Activated naive CD4-positive, alpha-beta T cell treated with Interleukin-2 at 50 U/mL for 16 hours (primary cell): ENCODE data around the gene ZRANB2.

Source experiments
- DNase-seq: peaks from one replicate; pipeline ENCODE4 v3.0.0-alpha.2; 2020

ZRANB2 gene

GRCh38 chr1:71068325-71069240 lies 12.3 kb downstream of the ZRANB2 start:
- no peak for DNase-seq

DNA sequence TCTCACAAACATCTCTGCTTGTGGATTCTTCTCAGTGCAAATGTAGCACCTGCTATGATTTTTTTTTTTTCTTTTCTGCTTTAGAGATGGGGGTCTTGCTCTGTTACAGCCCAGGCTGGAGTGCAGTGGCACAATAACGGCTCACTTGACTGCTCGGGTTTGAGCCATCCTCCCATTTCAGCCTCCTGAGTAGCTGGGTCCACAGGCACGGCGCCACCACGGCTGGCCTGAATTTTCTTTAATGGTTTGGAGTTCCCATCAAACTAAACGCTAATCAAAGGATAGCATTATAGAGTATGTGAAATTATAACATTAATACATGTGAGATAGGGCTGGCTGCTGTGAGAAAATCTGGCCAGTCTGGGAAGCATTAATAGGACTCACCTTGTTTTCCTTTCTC lies 26.0 kb downstream of the ZRANB2 start:
- DNase-seq: no peak

GRCh38 chr1:71054281-71054731 lies 26.5 kb downstream of the ZRANB2 start:
- DNase-seq: no peak

DNA sequence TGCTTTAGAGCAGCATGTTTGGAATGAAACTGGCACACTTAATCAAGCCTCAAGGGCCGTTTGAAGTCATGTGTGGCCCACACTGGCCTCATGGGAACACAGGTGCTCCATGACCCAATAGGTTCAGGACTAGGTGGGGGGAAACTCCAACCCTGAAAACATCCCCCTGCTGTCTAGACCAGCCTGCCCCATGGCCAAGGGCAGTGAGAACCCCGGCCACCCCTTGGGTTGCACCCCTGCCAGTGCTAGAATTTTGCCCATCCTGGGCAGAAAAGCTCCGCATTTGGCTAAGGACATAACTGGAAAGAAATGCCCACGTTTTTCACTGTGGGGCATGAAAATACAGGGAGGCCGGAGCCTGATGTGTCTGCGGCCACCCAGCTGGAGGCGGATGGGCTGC lies 27.1 kb downstream of the ZRANB2 start:
- no peak for DNase-seq

DNA sequence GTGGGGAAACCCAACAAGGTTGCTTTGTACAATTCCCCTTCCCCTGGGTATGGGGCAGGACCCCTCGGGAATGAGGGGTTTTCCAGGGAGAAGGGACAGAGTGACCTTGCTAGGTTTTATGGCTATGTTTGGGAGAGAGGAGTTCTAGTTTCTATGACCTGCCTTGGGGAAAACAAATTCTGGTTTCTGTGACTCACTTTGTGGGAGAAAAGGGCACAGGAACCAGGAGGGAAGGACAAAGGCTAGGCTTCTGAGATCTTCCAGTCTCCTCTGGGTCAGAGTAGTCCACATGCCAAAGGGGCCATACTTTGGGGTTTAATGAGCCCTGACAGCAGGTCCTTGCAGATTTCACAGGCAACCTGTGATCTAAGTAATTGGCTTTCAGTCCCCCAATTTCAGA lies 27.7 kb downstream of the ZRANB2 start:
- DNase-seq: no peak

DNA sequence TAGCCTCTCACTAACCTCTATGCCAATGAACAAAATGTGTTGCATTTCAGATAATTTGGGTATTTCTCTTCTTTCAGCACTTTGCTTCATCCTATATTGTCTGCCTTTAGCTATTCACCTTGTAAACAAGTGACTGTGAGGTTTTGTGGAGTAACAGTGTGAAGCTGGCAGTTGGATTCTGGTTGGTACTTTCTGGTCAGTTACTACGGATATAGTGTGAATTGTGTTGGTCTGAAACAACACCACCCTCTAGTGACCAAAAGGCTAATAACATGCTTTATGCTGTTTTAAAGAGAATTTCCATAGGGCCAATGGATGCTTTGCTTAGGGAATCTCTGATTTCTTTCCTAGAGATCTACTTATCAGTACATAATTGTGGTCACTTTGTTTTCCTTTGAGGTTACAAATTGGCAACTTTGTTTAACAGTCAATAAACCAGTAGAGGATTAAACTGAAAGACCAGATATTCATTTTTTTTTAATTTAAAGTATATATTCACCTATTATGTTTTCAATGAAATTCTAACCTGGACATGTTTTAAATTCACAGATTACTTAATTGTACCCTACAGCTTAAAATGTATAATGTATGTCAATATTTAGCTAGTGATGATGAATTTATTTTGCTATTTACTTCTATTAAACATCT lies 30.8 kb downstream of the ZRANB2 start:
- DNase-seq: no peak

DNA sequence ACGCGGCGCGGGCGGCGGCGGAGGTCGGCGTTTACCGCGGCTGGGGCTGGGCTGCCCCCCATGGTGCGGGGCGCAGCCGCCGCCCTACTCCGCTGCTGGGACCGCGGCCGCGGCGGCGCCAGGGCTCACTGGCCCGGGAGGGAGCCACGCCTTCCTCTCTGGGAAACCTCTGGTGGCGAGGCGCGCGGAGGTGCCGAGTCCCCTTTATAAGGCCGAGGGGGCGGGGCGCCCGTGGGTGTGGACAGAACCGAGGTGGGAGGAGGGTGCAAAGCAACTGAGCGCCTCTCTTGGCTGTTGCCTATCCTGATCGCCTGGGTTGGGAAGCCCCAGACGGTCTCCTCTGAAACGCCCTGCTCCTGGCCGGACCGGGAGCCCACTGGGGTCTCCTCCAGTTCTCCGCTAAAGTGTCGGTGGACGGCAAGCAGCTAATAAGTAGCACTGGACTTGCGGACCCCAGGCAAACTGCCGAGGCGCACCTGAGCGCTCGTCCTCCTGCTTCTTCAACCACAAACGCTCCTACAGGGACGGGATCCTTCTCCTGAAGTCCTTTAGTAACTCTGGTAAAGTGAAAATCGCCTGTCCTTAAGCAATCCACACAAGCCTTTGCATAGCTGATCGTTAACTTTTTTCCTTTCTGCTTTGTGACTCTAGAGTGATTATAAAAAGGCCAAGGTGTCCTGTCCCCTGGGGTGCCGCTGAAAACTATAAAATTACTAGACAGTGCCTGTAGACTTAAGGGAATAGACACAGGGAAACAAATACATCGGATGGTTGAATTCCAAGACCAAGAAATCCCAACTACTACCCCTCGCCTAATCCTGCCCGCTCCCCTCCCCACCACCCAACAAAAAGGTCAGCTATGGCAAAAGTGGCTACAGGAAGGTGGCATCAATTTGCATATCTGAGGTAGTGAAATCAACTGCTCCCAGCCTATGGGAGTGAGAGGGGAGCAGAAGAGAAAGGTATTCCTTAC lies 32.9 kb downstream of the ZRANB2 start, which contains the start of gene PTGER3:
PTGER3 (minus strand) TSS at position 182 of the 973 bp plus-strand sequence. CDS start 239 bp downstream, outside the sequence.
- DNase-seq: peak; percentile 57

DNA sequence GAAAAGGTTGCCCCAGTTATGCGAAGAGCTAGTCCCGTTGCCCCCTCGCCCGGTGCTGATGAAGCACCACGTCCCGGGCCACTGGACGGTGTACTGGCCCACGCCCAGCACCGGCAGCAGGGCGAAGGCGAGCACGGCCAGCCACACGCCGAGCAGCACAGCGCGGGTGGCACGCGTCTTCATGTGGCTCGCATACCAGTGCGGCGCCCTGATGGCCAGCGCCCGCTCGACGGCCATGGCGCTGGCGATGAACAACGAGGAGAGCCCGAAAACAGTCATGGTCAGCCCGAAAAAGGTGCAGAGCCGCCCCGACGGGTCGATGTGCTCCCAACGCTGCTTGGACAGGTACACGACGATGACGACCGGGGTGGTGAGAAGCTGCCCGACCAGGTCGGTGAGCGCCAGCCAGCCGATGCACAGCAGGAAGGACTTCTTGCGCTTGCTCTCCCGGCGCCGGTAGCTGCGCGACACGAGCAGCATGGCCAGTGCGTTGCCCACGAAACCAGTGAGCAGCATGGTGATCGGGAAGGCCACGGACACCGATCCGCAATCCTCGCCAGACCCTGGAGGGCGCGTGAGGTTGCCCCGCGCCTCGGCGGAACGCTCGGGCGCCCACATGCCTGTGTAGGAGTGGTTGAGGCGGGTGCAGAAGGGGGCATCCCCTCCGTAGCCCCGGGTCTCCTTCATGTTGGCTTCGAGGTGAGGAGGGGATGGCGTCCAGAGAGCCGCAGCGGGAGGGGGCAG lies 33.8 kb downstream of the ZRANB2 start:
- no peak for DNase-seq

- DNase-seq: no peak
Observed at GRCh38 chr1:71045463-71046028, 35.3 kb downstream of the ZRANB2 start.

- no peak for DNase-seq
Observed at GRCh38 chr1:71044833-71045232, 36.0 kb downstream of the ZRANB2 start.

DNA sequence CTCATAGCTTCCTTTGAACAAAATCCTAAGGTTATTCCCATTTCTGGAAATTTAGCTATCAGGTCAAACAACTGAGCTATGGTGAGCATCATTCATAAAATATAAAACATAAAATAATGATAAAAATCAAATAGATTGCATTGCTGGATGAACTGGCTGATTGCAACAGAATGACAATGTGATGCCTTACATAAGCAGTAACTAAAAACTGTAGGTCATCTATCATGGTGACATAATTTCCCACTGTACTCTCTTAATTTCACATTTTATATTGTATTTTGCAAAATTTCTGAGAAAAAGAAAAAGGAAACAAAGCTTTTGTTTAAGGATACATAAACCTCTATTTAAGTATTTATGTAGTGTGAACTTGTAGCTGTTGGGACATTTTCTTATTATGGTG lies 37.8 kb downstream of the ZRANB2 start:
- DNase-seq: no peak

- DNase-seq: no peak
Observed at GRCh38 chr1:71041806-71042205, 39.0 kb downstream of the ZRANB2 start.

DNA sequence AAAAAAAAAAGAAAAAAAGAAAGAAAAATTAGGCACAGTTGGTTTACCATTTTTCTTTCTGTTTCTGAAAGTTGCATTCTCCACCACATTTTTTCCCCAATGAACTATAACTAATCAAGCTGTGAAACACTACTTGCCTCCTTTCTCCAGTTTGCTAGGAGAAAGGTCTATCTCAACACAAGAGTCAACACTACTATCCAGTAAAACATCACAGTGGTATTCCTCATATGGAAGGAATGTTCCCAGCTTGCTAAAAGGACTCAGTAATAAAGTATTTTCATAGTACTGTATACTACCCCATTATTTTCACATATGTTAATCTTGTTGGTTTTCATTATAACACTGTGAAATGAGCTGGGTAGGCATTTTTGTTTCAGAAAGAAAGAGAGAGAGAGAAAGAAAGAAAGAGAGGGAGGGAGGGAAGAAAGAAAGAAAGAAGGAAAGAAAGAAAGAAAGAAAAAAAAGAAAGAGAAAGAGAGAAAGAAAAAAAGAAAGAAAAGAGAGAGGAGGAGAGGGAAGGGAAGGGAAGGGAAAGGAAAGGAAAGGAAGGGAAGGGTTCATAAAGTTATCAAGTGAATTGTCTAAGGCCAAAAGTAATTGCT lies 41.1 kb downstream of the ZRANB2 start:
- no peak for DNase-seq

DNA sequence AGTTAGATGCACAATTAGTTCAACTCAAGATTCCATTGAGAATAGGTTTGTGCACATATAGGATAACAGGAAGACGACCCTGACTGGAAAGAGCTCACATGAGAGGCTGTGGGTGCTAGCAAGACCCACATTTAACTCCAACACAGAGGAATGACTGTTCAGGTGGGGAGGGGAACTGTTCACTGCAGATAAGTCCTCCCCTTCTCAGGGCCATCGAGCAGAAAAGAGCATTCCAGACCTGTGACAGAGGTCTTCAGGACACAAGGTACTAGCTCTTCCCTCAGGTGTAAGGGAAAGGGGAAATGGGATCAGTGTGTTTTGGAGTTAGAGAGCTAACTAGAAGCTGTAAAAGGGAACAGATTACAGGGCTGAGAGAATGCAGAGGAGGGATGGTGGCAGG lies 41.9 kb downstream of the ZRANB2 start:
- no peak for DNase-seq

DNA sequence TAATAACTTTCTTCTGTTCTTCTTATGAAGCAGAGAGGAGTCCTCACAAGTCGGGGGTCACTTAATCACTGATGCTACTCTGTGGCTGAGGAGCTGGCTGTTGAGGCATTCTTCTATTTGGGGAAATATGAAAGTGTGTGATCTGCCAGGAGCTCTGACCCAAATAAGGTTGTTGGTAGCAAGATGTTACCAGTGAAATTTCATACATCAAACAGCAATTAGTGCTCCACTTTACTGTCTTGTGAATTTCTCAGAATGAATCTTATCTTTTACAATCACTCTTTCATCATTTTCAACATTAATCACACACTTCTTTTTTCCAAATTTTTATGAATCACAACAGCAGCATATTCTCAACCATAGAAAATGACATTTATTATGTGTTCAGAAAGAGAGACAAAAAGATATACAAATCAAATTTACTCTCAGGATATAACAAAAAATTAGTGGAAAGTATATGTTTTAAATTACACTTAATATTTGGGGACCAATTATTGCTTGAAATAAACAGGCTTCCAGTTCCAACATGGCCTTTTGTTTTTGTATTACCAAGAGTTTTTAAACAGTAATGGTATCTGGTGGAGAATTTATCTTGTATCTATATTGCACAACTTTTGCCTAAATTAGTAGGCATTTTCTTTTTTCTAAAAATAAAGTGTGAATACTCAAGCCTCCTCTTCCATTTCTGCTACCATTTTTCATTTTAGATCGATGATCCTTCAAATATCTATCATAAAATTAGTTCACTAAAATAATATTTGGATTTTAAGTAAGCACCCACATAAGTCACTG lies 42.8 kb downstream of the ZRANB2 start:
- DNase-seq: no peak

- no peak for DNase-seq
Observed at GRCh38 chr1:71037066-71037465, 43.8 kb downstream of the ZRANB2 start.

DNA sequence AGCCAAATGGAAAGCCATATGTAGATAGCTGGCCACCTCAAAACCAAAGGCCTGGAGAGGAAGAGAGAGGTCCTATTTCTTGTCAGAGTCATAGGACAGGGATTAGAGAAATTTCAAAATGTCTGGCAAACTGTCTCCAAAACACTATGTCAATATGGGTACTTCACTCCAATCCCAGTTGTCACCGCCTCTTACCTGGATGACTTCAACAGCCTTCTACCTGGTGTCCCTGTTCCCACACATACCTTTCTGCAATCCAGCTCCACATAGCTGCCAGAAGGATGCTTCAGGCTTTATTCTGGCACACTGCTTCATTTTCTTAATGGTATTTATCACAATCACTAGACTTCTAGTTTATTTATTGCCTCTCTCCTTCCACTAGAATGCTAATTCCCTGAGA lies 47.7 kb downstream of the ZRANB2 start:
- no peak for DNase-seq

- DNase-seq: no peak
Observed at GRCh38 chr1:71031426-71031825, 49.4 kb downstream of the ZRANB2 start.

DNA sequence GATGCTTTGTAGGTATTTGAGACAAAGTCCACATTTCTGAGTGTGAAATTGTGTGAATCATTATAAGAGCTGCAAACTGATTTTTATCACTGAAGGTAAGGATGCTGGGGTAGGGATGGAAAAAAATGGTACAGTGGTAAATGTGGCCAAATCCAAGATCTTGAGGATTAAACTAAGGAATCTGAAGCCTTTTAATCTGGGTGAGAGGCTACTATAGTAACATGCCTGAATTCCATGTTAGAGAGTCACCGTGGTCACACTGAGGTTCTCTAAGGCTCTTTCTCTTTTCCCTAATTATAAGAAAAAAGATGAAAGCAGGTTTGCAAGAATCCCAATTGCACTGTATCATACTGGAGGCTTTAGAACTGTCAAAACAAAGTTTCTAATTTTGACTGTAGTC lies 50.8 kb downstream of the ZRANB2 start:
- no peak for DNase-seq

- DNase-seq: no peak
Observed at GRCh38 chr1:71028981-71029380, 51.9 kb downstream of the ZRANB2 start.

DNA sequence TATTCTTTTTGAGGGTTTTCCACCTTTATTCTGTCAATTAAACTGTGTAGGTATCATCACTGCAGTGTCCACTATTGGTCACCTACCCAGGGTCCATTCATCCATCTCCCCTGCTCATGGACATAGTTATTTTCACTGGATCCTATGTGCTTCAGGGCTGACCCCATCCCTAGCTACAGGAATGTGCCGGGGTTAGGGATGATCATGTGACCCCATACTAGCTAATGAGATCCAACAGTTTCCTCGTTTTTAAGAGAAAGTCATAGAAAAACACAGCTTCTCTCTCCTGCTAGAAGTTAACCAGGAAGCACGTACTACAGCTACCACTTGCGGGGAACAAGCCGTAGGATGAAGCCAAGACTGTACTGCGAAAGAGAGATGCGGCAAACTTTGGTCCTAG lies 52.8 kb downstream of the ZRANB2 start:
- DNase-seq: no peak
